ENCODE results near the gene ALKAL2.
"Not testable (repeated sequence)": the region's sequence is repeated elsewhere in the genome, so short reads cannot be mapped to it uniquely, and the experiment has no call there.

Gene ALKAL2

GRCh38 chr2:322326-322725, 34.4 kb upstream of the ALKAL2 start:
- no peak for DNase-seq
- TF ChIP-seq, protein P1, sequence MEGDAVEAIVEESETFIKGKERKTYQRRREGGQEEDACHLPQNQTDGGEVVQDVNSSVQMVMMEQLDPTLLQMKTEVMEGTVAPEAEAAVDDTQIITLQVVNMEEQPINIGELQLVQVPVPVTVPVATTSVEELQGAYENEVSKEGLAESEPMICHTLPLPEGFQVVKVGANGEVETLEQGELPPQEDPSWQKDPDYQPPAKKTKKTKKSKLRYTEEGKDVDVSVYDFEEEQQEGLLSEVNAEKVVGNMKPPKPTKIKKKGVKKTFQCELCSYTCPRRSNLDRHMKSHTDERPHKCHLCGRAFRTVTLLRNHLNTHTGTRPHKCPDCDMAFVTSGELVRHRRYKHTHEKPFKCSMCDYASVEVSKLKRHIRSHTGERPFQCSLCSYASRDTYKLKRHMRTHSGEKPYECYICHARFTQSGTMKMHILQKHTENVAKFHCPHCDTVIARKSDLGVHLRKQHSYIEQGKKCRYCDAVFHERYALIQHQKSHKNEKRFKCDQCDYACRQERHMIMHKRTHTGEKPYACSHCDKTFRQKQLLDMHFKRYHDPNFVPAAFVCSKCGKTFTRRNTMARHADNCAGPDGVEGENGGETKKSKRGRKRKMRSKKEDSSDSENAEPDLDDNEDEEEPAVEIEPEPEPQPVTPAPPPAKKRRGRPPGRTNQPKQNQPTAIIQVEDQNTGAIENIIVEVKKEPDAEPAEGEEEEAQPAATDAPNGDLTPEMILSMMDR (IDR thresholded peaks at IDR 0.05; ENCODE audit: low read depth, low read length): no peak
- H3K27ac ChIP-seq: no peak overlapping the region
- peaks cover under 1% of the 10 kb centered on the region for H3K9me3 ChIP-seq (ENCODE audit: severe bottlenecking)
- H3K36me3 ChIP-seq: no peaks in the 10 kb centered on the region
- H3K4me3 ChIP-seq (ENCODE audit: low read depth, low read length): no peak overlapping the region
- H3K27me3 ChIP-seq (ENCODE audit: insufficient read depth, low read depth, severe bottlenecking): peaks cover 17% of the 10 kb centered on the region

GRCh38 chr2:320561-320960, 32.7 kb upstream of the ALKAL2 start:
- no peak for DNase-seq
- TF ChIP-seq, protein P1 (IDR thresholded peaks at IDR 0.05; ENCODE audit: low read depth, low read length): no peak

DNA sequence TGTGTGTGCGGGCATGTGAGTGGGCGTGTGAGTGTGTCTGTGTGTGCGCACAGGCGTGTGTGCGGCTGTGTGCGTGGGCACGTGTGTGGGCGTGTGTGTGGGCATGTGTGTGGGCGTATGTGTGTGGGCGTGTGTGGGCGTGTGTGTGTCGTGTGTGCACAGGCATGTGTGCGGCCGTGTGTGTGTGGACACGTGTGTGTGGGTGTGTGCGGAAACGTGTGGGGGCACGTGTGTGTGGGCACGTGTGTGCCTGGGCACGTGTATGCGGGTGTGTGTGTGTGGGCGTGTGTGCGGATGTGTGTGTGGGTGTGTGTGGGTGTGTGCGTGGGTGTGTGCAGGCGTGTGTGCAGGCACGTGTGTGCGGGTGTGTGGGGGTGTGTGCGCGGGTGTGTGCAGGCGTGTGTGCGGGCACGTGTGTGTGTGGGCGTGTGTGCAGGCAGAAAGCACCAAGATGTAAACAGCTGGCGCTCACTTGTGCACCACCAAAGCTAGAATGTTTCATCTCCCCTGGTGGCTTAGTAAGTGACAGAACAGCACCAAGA, 31.2 kb upstream of the ALKAL2 start:
- peaks cover 7% of the 10 kb centered on the region for H3K27me3 ChIP-seq (ENCODE audit: insufficient read depth, low read depth, severe bottlenecking)
- H3K9me3 ChIP-seq (ENCODE audit: severe bottlenecking): no peaks in the 10 kb centered on the region
- no peak for DNase-seq
- H3K36me3 ChIP-seq: no peaks in the 10 kb centered on the region
- no peak overlapping the region for H3K4me3 ChIP-seq (ENCODE audit: low read depth, low read length)
- TF ChIP-seq, protein P1 (IDR thresholded peaks at IDR 0.05; ENCODE audit: low read depth, low read length): no peak
- H3K27ac ChIP-seq: no peak overlapping the region

More at GRCh38 chr2:320561-320960, 32.7 kb upstream of the ALKAL2 start:
- peaks cover 16% of the 10 kb centered on the region for H3K27me3 ChIP-seq (ENCODE audit: insufficient read depth, low read depth, severe bottlenecking)
- H3K27ac ChIP-seq: no peak overlapping the region
- no peaks in the 10 kb centered on the region for H3K9me3 ChIP-seq (ENCODE audit: severe bottlenecking)
- no peaks in the 10 kb centered on the region for H3K36me3 ChIP-seq
- no peak overlapping the region for H3K4me3 ChIP-seq (ENCODE audit: low read depth, low read length)

DNA sequence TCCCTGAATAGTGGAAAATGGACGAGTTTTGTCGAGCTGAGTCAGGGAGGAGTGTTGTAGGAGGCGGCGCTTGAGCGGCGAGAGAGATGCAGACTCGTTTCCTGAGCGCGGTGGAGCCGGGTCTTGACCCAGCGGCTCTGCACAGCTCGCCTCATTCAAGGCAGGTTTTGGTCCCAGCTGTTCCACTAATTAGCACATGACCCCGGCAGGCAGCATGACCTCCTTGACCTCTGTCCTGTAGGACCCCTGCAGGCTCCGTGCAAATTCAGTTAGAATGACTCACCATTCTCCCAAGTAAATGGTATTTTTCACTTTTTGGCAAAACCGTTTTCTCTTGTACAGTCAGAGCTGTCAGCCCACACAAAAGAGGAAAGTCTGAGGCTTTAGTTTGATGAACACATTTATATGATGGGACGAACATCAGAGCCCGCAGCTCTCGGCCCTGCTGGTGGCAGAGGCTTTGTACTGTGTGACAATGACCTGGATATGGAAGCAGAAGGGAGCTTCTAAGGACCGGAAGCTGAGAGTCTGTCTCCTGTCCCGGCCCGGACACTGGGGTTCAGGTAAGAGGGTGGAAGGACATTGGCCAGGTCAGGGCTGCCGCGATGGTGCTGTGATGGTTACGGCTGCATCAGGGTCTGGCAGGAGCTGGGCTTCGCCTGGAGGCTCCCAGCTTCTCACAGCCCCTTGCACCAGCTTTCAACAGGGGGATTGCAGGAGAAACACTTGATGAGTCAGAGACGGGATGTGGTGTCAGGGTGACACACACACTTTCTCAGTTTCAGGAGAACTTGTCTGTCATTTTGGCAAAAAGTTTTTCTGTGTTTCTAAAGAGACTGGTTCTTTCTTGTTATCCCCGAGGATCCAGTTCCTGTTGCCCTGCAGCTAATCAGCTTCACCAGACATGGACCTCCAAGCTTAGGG, 29.9 kb upstream of the ALKAL2 start:
- no peak overlapping the region for H3K4me3 ChIP-seq (ENCODE audit: low read depth, low read length)
- no peaks in the 10 kb centered on the region for H3K36me3 ChIP-seq
- no peaks in the 10 kb centered on the region for H3K9me3 ChIP-seq (ENCODE audit: severe bottlenecking)
- no peaks in the 10 kb centered on the region for H3K27me3 ChIP-seq (ENCODE audit: insufficient read depth, low read depth, severe bottlenecking)
- no peak for DNase-seq
- no peak overlapping the region for H3K27ac ChIP-seq
- TF ChIP-seq, protein P1 (IDR thresholded peaks at IDR 0.05; ENCODE audit: low read depth, low read length): no peak

- TF ChIP-seq, protein P1 (IDR thresholded peaks at IDR 0.05; ENCODE audit: low read depth, low read length): no peak
- Histone ChIP-seq H3K27ac (no peak overlapping the region), H3K36me3 (no peaks in the 10 kb centered on the region), H3K4me3 (ENCODE audit: low read depth, low read length) (no peak overlapping the region), H3K9me3 (ENCODE audit: severe bottlenecking) (no peaks in the 10 kb centered on the region), H3K27me3 (ENCODE audit: insufficient read depth, low read depth, severe bottlenecking) (no peaks in the 10 kb centered on the region)
- DNase-seq: no peak
These were observed 28.5 kb upstream of the ALKAL2 start for GRCh38 chr2:316381-316780.

DNA sequence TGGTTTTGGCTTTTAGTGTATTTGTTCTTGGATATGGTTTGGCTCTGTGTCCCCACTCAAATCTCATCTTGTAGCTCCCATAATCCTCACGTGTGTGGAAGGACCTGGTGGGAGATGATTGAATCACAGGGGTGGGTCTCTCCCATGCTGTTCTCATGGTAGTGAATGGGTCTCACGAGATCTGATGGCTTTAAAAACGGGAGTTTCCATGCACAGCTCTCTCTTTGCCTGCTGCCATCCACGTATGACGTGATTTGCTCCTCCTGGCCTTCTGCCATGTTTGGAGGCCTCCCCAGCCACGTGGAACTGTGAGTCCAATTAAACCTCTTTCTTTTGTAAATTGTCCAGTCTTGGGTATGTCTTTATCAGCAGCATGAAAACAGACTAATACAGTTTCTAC, 28.0 kb upstream of the ALKAL2 start:
- H3K27ac ChIP-seq; H3K4me3 ChIP-seq (ENCODE audit: low read depth, low read length); H3K36me3 ChIP-seq; H3K9me3 ChIP-seq (ENCODE audit: severe bottlenecking); H3K27me3 ChIP-seq (ENCODE audit: insufficient read depth, low read depth, severe bottlenecking); DNase-seq: not testable (repeated sequence)

Data from WERI-Rb-1 (cell line).